CD4-positive, alpha-beta T cell treated with Interferon gamma for 1 hour (primary cell): ENCODE measurements around the gene DHDH.

Experiments used
- DNase-seq: peaks from one replicate; pipeline ENCODE4 v3.0.0-alpha.2; 2020

The DHDH gene

DNA sequence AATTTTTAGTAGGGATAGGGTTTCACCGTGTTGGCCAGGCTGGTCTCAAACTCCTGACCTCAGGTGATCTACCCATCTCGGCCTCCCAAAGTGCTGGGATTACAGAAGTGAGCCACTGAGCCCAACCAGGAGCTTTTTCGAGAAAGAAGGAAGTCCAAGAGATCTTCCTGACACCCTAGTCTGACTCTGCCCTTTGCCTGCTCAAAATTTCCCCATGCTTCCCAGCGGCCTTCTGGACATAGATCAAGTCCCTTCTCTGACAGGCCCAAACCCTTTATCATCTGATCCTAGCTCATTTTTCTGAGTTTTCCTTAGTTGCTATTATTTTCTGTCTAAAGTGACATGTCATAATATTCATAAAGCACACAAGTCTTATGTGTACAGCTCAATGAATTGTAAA is 19.6 kb downstream of the DHDH start:
- DNase-seq, result no peak

DNA sequence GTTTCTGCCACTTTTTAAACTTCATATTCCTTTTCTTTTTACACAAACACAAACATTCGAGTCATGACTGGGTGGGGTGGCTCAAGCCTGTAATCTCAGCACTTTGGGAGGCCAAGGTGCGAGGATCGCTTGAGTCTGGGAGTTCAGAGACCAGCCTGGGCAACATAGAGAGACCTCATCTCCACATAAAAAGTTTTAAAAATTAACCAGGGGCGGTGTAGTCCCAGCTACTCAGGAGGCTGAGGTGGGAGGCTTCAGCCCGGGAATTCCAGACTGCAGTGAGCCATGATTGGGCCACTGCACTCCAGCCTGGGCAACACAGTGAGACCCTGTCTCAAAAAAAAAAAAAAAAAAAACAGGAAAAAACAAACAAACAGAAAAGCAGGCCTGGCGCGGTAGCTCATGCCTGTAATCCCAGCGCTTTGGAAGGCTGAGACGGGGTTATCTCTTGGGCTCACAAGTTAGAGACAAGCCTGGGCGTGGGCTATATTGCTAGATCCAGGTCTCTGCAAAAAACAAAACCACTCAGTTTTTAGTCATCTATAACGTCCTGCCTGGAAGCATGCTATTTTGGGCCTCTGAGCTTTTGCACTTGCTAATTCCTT is 20.6 kb downstream of the DHDH start:
- no peak for DNase-seq

DNA sequence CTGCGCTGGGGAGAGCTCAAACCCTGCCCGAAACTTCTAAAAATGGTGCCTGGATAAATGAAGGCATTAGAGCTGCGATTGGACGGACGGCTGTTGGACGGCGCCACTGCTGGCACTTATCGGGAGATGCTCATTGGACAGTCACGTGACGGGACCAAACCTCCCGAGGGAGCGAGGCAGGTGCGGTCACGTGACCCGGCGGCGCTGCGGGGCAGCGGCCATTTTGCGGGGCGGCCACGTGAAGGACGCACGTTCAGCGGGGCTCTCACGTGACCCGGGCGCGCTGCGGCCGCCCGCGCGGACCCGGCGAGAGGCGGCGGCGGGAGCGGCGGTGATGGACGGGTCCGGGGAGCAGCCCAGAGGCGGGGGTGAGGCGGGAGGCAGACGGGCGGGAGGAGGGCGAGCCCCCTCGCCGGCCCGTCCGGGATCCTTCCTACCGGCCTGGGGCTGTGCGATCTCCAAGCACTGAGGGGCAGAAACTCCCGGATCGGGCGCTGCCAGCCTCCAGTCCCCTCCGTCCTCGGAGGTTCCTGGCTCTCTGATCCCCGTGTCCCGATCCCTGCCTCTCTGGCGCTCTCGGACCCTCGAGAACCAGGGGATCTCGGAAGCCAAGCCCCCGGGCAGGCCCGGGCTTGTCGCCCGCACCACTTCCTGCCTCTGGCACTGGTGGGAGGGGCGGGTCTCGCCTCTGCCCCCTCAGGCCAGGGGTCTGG is 21.3 kb downstream of the DHDH start, which contains the start of gene BAX:
TSS of gene BAX (plus strand) at position 281 of the 713 bp plus-strand sequence. CDS start at position 335, 54 bp downstream.
- peak; percentile 86 for DNase-seq

DNA sequence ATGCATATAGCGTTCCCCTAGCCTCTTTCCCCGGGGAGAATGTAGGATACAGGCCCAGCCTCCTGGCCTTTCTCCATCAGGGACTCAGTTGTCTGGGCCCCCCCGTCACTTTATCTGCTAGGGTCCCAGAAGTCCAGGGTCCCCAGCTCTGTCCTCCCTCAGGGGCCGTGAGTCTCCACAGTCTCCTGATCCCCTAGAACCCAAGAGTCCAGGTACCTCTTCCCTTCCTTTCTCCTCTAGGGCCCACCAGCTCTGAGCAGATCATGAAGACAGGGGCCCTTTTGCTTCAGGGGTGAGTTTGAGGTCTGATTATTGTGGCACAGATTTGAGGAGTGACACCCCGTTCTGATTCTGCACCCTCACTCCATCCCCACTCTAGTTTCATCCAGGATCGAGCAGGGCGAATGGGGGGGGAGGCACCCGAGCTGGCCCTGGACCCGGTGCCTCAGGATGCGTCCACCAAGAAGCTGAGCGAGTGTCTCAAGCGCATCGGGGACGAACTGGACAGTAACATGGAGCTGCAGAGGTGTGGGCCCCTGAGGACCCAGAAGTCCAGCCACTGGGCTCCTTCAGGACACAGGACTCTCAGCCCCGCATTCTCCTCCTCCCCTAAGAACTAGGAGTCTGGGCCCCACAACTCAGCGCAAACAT is 21.9 kb downstream of the DHDH start:
- no peak for DNase-seq

DNA sequence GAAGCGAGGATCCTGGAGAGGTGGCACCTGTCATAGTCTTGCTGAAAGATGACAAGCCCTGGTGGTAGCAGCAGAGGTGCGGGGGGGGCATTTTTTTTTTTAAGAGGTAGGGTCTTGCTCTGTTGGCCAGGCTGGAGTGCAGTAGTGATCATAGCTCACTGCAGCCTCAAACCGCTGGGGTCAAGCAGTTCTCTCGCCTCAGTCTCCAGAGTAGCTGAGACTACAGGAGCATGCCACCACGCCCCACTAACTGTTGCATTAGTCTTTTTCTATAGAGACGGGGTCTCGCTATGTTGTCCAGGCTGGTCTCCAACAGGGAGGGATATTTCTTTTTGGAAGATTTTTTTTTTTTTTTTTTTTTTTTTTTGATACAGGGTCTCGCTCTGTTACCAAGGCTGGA is 24.5 kb downstream of the DHDH start:
- no peak for DNase-seq

DNA sequence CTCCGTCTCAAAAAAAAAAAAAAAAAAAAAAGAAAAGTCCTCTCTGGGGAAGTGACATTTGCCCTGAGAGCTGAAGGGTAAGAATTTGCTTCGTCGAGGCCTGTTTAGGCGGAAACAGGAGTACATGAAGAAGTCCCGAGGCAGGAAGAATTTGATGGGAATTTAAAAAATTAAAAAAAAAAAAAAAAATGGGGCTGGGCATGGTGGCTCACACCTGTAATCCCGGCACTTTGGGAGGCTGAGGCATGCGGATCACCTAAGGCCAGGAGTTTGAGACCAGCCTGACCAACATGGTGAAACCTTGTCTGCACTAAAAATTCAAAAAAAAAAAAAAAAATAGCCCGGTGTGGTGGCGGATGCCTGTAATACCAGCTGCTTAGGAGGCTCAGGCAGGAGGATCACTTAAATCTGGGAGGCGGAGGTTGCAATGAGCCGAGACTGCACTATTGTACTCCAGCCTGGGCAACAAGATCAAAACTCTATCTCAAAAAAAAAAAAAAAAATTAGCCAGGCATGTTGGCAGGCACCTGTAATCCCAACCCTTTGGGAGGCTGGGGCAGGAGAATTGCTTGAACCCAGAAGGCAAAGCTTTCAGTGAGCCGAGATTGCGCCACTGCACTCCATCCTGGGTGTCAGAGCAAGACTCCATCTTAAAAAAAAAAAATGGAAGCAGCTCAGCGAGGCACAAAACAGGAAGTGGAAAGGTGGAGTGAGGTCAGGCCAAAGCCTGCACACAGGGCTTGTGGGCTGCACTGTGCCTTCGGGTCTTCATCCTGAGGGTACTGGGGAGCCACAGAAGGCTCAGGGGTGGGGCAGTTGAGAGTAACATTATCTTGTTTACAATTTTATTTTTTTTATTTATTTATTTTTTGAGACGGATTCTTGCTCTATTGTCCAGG is 26.1 kb downstream of the DHDH start:
- no peak for DNase-seq

DNA sequence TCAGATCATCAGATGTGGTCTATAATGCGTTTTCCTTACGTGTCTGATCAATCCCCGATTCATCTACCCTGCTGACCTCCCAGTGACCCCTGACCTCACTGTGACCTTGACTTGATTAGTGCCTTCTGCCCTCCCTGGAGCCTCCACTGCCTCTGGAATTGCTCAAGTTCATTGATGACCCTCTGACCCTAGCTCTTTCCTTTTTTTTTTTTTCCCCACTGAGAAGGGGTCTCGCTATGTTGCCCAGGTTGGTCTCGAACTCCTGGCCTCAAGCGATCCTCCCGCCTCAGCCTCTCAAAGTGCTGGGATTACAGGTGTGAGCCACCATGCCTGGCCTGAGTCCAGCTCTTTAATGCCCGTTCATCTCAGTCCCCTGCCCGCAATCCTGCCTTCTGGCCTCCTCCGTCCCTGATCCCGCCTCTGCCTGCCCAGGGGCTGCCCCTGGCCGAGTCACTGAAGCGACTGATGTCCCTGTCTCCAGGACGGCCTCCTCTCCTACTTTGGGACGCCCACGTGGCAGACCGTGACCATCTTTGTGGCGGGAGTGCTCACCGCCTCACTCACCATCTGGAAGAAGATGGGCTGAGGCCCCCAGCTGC is 27.7 kb downstream of the DHDH start:
- no peak for DNase-seq

DNA sequence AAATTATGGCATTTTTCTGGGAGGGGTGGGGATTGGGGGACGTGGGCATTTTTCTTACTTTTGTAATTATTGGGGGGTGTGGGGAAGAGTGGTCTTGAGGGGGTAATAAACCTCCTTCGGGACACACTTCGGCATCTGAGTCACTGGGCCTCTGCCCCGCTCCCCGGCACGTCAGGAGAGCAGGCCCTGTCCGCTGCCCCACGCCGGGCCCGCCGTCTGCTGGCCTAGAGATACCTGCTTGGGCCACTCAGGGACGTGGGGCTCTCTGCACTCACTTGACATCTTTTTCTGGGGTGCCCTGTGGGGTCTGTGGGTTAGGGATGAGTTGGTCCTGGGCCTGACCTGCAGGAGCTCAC is 28.2 kb downstream of the DHDH start:
- no peak for DNase-seq

DNA sequence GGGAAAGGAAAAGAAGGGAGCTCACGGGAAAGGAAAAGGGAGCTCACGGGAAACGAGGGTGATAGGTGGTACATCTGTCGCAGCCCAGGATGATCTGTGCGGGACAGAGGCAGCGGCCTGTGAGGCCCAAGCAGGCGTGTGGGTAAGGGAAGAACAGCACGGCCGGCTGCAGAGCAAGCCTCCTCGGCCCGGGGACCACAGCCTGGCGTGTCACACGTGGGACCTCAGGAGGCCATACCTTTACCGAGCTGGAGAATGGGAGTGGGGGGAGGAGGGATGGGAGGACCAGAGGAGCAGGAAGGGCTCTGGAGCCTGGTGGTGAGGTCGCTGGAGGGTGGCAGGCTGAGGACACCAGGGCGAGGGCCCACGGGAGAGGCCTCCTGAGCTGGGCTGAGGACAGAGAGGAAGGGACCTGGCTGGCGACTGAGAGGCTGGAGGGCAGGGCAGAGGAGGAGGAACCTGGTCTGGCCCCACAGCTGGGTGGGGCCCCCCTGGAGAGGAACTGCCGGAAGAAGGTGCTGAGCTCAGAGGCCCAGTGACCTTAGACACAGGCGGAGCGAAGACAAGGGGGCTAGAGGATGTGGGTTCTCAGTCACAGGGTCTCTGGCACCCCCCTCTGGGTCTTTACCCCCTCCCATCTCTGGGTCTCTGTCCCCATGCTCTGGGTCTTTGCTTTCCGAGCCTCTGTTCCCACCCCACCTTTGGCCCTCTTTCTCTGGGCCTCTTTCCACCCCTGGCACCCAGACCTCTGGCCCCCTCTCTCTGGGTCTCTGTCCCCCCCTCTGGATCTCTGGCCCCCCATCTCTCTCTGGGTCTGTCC is 28.7 kb downstream of the DHDH start:
- peak; percentile 74 for DNase-seq

DNA sequence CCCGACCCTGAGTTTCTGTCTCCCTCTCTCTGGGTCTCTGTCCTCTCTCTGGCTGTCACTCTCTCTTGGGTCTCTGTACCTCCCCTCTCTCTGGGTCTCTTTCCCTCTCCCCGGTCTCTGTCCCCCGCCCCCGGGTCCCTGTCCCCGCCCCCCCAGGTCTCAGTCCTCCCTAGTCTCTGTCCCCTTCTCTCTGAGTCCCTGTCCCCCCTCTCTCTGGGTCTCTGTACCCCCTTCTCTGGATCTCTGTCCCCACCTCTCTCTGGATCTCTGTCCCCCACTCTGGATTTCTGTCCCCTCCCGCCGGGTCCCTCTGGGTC is 29.3 kb downstream of the DHDH start:
- no peak for DNase-seq

DNA sequence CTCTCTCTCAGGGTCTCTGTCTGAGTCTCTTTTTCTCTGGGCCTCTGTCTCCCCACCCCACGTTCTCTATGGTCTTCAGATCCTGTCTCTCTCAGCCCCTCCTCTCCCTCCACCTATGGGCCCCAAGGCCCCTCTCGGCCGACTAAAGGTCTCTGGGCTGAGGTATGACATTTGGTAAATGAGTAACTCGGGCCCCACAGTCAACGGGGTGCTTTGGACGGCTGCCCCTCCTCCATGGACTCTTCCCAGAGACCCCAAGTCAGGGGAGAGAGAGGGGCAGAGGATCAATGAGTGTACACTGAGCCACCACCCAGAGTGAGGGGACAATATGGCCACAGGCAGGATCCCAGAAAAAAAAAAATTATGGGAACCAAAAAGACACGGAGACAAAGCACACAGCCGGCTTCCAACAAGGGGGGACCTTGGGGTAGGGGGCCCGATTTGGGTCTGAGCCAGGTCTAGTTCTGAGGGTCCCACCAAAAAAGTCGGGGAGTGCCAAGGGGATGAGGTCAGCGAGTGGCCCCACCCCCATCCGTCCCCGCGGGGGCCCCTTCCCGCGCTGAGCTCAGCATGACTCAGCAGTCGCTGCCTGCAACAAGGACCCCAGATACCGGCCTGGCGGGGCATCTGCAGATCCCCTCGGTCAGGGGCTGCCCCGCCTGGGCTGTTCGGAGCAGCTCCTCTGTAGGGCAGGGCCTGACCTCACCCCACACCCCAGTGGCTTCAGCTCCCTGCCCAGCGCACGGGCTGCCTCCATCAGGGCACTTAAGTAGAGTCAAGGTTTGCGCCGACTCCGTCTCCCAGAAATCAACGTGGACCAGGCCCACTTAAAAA is 30.1 kb downstream of the DHDH start:
- DNase-seq, result peak; percentile 61

DNA sequence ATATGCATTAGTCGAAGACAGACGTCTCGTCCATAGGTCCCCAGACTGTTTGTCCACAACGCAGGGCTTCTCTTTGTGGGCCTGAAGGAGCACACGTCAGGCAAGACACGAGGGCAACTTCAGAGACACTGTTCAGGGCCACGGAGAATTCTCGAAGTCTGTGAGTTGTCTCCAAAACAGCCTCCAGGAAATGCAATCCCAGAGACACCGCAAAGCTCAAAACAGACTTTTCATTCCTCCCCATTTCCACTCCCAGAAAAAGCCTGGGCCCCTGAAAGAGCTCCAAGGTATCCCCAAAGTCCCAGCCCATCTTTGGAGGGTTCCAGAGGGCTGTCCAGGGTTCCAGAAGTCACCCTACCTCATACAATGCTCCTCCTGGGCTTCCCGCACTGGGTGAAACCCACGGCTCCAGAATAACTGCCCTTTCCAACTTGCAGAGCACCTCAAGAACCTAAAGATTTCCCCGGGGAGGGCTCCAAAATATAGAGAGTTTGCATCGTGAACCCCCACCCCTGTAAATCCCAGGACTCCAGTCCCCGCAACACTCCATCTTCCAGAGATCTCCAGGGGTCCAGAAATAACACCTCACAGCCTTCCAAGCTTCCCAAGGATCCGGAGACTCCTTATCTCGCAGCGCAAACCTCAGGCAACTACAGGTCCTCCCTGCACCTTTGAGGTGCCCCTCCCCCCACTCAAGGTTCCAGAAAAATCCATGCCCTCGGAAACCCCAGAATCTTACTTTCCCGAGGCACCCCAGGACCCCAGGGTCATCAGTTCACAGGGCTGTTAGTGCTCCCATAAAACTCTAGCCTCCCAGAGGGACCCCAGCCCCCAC is 30.9 kb downstream of the DHDH start:
- DNase-seq, result no peak

DNA sequence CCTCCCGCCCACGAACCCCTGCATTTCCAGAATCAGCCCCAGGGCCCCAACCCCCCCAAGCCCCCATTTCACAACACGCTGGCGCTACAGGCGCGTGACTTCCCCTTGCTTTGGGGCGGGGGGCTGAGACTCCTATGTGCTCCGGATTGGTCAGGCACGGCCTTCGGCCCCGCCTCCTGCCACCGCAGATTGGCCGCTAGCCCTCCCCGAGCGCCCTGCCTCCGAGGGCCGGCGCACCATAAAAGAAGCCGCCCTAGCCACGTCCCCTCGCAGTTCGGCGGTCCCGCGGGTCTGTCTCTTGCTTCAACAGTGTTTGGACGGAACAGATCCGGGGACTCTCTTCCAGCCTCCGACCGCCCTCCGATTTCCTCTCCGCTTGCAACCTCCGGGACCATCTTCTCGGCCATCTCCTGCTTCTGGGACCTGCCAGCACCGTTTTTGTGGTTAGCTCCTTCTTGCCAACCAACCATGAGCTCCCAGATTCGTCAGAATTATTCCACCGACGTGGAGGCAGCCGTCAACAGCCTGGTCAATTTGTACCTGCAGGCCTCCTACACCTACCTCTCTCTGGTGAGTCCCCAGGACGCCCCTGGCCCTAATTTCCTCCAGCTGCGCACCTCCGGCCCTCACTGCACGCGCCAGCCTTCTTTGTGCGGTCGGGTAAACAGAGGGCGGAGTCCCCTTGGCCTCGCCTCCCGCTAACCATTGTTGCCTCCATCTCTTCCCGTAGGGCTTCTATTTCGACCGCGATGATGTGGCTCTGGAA is 31.7 kb downstream of the DHDH start, which contains the start of gene FTL:
TSS of gene FTL (plus strand) at position 270 of the 766 bp plus-strand sequence. CDS start at position 469, 199 bp downstream.
- peak; percentile 96 for DNase-seq

DNA sequence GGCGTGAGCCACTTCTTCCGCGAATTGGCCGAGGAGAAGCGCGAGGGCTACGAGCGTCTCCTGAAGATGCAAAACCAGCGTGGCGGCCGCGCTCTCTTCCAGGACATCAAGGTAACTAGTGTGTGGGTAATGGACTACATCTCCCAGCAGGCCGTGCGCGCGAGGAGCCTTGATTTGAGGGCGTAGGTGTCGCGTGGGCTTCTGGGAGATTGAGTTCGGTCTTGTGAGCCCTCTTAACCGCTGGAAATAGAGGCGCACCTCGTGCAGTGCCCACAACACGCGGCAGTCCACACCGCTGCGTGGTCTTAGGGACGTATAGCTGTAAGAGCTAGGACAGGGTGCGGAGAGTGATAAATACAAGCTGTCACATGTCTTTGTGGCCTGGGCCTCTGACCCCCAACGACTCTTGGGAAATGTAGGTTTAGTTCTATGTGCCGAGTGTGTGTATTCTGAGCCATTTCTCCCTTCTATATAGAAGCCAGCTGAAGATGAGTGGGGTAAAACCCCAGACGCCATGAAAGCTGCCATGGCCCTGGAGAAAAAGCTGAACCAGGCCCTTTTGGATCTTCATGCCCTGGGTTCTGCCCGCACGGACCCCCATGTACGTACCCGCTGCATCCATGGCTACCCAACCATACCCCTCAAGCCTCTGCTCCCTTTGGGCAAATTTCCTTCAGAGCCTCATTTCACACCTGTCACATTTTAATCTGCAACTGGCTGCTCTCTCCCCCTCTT is 32.5 kb downstream of the DHDH start:
- peak; percentile 85 for DNase-seq

DNA sequence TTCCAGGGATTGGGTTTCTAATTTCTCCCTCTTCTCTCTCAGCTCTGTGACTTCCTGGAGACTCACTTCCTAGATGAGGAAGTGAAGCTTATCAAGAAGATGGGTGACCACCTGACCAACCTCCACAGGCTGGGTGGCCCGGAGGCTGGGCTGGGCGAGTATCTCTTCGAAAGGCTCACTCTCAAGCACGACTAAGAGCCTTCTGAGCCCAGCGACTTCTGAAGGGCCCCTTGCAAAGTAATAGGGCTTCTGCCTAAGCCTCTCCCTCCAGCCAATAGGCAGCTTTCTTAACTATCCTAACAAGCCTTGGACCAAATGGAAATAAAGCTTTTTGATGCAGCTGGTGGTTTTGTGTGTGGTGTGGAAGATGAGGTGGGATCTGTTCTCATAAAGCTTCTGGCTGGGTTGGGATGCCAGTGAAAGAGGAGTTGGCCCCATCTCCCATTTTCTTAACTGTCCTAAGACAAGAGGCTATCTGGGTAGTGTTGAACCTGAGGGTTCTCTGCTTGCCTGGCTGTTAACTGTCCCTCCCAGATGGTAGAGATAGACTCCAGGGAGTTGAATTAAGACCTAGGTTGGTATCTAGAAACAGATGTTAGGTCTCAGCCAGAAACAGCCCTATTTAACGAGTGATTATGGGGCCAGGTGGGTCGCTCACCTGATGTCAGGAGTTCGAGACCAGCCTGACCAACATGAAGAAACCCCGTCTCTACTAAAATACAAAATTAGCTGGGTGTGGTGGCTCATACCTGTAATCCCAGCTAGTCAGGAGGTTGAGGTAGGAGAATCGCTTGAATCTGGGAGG is 33.2 kb downstream of the DHDH start:
- DNase-seq, result no peak

DNA sequence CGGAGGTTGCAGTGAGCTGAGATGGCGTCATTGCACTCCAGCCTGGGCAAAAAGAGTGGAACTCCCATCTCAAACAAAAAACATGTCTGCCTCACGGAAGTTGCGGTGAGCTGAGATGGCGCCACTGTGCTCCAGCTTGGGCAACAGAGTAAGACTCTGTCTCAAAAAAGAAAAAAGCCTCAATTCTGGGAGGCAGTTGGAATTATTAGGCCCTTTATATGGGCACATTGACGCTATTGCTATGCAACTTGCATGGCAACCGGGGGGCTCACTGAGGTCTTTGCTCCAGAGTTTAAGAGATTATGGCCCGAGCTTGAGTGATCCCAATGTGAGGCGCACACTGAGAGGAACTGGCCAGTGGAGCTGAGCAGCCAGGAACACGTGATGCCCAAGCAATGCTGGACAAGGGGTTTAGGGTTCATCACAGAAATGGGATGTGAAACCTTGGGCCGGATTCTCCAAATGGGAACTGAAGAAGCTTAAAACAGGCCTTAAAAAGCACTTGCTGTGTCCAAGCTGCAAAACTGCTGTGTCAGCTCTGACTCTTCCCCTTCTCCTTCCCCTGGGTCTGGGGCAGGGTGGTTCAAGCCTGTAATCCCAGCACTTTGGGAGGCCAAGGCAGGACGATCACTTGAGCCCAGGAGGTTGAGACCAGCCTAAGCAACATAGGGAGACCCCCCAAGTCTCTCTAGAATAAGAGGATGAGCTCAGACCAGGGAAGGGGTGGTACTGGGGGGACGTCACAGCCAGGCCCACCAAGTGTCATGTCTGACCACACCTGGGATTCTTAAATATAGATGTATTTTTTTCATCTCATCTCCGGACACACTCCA is 34.1 kb downstream of the DHDH start:
- peak; percentile 71 for DNase-seq

DNA sequence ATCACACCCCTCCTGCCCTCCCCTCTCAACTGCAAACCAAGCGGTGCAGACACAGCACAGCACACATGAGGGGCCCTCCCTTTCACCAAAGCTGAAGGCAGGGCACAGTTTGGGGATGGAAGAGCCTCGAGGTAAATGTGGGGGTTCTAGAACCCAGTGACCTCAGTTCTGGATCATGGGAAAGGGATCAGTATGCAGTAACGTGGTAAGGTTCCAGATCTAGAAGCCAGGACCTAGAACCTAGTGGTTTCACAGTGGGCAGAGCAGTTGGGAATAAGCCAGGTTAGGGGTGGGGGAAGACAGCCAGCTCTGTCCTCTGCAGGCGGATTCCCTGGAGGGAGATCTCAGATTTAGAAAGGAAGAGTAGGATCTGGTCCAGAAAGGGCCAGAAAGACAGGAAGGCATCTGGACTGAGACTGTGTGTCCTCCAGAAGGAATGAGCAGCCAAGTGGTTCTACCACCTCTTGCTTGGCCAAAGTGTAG is 34.7 kb downstream of the DHDH start:
- DNase-seq, result no peak
